IPS DF 4.7 (cell line): Measurements from ENCODE around the gene MYBPHL.

Source experiments
- DNase-seq: peaks from one replicate; pipeline ENCODE4 v3.0.0-alpha.2; 2013; ENCODE audit warnings: low spot score; ENCODE audit errors: extremely low read depth

Gene MYBPHL

DNA sequence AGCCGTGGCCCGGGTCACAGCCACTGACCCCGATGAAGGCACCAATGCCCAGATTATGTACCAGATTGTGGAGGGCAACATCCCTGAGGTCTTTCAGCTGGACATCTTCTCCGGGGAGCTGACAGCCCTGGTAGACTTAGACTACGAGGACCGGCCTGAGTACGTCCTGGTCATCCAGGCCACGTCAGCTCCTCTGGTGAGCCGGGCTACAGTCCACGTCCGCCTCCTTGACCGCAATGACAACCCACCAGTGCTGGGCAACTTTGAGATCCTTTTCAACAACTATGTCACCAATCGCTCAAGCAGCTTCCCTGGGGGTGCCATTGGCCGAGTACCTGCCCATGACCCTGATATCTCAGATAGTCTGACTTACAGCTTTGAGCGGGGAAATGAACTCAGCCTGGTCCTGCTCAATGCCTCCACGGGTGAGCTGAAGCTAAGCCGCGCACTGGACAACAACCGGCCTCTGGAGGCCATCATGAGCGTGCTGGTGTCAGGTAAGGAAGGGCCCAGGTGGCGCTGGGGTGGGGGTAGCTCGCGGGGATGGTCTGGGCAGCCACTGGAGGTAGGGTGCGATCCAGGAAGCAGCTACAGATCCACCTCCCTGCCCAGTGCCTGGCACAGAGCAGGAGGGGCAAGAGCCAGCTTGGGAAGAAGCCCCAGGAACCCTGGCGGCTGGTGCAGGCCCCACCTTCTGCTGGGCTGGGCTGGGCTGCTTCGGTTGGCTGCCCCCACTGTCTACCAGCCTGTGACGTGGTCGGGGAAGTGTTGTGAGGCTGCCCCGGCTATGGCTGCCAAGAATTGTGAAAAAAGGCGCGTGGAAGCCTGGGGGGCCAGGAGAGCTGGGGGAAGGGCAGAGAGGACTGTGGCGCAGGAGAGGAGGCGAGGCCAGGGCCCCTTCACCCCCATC lies 53.7 kb downstream of the MYBPHL start:
- DNase-seq: no peak

DNA sequence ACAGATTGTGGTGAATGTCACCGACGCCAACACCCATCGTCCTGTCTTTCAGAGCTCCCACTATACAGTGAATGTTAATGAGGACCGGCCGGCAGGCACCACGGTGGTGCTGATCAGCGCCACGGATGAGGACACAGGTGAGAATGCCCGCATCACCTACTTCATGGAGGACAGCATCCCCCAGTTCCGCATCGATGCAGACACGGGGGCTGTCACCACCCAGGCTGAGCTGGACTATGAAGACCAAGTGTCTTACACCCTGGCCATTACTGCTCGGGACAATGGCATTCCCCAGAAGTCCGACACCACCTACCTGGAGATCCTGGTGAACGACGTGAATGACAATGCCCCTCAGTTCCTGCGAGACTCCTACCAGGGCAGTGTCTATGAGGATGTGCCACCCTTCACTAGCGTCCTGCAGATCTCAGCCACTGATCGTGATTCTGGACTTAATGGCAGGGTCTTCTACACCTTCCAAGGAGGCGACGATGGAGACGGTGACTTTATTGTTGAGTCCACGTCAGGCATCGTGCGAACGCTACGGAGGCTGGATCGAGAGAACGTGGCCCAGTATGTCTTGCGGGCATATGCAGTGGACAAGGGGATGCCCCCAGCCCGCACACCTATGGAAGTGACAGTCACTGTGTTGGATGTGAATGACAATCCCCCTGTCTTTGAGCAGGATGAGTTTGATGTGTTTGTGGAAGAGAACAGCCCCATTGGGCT lies 54.5 kb downstream of the MYBPHL start:
- DNase-seq: no peak

DNA sequence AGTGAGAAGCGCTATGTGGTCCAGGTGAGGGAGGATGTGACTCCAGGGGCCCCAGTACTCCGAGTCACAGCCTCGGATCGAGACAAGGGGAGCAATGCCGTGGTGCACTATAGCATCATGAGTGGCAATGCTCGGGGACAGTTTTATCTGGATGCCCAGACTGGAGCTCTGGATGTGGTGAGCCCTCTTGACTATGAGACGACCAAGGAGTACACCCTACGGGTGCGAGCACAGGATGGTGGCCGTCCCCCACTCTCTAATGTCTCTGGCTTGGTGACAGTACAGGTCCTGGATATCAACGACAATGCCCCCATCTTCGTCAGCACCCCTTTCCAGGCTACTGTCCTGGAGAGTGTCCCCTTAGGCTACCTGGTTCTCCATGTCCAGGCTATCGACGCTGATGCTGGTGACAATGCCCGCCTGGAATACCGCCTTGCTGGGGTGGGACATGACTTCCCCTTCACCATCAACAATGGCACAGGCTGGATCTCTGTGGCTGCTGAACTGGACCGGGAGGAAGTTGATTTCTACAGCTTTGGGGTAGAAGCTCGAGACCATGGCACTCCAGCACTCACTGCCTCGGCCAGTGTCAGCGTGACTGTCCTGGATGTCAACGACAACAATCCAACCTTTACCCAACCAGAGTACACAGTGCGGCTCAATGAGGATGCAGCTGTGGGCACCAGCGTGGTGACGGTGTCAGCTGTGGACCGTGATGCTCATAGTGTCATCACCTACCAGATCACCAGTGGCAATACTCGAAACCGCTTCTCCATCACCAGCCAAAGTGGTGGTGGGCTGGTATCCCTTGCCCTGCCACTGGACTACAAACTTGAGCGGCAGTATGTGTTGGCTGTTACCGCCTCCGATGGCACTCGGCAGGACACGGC lies 55.3 kb downstream of the MYBPHL start:
- no peak for DNase-seq

DNA sequence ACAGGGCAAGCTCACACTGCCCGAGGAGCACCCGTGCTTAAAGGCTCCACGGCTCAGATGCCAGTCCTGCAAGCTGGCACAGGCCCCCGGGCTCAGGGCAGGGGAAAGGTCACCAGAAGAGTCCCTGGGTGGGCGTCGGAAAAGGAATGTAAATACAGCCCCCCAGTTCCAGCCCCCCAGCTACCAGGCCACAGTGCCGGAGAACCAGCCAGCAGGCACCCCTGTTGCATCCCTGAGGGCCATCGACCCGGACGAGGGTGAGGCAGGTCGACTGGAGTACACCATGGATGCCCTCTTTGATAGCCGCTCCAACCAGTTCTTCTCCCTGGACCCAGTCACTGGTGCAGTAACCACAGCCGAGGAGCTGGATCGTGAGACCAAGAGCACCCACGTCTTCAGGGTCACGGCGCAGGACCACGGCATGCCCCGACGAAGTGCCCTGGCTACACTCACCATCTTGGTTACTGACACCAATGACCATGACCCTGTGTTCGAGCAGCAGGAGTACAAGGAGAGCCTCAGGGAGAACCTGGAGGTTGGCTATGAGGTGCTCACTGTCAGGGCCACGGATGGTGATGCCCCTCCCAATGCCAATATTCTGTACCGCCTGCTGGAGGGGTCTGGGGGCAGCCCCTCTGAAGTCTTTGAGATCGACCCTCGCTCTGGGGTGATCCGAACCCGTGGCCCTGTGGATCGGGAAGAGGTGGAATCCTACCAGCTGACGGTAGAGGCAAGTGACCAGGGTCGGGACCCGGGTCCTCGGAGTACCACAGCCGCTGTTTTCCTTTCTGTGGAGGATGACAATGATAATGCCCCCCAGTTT lies 56.1 kb downstream of the MYBPHL start:
- DNase-seq: no peak

DNA sequence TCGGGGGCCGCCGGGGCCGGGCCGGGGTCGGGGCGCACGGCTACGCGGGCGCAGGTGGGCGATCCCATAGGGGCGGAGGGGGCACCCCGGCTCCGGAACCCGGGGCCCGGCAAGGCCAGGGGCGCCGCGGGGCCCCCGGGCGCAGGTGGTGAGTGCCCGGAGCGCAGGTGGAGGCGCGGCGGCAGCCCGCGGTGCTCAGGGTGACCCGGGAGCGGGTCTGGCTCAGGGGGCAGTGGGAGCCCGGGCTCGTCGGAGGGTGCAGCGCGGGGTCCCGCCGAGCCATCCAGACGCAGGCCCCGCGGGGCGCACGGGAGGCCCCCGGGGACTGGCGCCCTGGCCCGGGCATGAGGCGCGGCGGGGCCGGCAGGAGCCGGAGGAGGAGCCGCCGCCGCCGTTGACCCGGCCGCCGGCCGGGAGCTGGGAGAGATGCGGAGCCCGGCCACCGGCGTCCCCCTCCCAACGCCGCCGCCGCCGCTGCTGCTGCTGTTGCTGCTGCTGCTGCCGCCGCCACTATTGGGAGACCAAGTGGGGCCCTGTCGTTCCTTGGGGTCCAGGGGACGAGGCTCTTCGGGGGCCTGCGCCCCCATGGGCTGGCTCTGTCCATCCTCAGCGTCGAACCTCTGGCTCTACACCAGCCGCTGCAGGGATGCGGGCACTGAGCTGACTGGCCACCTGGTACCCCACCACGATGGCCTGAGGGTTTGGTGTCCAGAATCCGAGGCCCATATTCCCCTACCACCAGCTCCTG lies 57.0 kb downstream of the MYBPHL start:
- DNase-seq: no peak

DNA sequence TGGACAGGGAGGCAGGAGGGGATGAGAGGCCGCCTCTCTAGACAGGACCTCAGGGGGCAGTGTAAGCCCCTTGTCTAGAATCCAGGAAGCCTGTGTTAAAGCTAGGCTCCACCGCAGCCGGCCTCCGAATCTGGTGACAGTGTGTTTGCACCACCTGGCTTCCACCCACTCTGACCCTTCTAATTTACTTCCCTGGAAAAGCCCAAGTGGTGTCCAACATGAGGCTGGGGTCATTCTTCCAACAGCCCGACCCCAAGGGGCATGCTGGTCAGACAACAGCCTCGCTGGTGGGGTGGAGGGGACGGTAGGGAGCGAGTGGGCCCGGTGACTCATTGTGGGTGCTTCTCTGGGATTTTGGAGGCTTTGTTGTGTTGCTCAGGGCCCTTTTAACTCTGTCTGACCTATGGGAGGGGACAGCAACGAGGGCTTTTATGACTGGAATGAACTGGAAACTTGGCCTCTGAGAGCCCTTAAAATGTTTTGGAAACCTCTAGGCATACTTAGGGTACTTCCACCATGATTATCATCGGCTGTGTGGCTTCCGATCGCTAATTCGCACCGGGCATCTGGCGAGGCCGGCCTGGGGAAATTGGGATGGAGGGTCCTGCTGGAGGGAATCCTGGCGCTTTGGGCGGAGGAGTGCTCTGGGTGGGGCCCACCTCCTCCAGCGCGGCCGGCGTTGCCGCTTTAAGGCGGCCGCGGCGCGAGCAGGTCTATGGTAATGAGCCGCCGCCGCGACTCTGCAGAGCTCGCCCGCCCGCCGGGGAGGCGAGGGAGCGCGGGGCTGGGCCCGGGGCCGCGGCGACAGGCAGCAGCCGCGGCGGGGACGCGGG lies 57.8 kb downstream of the MYBPHL start, which contains the start of gene CELSR2:
Gene CELSR2 (plus strand): TSS at position 743 of the 833 bp plus-strand sequence. CDS start 541 bp downstream, outside the sequence.
- no peak for DNase-seq

DNA sequence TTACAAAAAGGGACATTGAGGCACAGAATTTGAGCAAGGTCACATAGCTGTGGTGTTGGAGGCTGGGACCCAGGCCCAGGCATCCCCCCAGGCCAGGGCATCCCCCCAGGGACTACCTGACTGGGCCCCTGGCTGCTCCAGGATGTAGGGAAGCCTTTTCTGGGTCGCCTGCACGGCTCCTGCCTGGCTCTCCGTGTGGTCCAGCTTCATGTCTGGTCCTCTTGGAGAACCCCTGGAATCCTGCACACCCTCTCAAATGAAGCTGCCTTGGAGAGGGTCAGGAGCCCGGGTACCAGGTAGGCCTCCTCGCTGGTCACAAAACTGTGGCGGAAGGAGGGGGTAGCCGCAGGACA lies 58.4 kb downstream of the MYBPHL start:
- no peak for DNase-seq

DNA sequence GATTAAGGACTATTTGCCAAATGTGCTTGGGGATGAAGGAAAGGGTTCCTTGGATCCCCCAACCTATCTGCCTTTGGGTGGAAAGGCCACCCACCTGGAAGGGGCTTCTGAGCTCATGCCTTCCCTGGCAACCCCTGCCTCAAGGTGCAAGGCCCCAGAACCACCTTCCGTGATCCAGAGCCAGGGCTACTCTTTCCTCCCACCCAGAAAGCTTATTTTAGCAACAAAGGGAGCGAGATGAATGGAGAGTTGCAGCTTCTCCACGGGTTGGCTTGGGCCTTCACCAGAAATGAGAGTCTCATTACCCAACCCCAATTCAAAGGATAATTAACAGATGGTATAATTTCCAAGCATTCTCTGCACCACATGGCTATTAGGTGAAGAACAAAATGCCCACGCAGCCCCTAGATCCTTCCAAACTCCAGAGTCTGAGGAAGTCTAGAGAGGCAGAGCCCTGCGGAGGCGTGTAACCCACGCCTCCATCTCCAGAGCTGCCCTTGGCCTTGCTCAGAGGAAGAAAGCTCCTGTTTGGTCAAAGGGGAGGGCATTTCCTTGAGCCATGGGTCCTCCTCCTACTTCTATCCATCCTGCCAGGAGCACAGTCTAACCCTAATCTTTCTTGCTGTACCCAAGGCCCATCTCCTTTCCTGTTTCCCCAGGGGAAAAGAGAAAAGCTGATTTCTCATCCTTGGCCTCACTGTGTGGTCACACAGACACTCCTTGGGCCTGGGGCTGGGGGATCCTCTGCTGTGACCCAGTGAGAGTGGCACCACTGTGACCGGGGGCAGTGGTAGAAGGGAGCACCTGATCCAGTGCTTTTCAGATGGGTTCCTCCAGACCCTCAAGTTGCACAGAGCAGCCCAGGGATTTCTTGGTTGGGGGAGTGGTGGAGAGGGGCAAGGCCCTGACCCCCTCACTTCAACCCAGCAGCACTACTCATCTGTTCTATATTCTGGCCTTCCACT lies 59.1 kb downstream of the MYBPHL start:
- DNase-seq: no peak

DNA sequence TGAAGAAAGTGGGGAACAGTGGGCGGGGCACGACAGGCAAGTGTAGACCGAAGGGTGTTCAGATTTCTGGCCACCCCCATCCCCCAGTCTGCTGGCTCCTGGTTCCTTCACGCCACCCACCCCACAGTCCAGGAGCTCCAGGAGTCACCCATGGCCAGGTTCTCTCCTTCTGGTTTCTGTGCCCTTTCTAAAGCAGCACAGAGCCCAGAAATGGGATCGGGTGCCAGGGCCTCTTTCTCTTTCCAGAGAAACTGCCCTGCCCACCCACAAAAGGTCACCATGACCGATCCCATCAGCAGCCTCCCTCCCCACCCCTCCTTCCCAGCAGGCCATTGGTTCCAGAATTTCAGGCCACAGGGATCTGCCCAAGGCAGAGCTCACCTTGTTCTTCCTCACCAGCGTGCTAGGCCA lies 60.7 kb downstream of the MYBPHL start:
- no peak for DNase-seq

DNA sequence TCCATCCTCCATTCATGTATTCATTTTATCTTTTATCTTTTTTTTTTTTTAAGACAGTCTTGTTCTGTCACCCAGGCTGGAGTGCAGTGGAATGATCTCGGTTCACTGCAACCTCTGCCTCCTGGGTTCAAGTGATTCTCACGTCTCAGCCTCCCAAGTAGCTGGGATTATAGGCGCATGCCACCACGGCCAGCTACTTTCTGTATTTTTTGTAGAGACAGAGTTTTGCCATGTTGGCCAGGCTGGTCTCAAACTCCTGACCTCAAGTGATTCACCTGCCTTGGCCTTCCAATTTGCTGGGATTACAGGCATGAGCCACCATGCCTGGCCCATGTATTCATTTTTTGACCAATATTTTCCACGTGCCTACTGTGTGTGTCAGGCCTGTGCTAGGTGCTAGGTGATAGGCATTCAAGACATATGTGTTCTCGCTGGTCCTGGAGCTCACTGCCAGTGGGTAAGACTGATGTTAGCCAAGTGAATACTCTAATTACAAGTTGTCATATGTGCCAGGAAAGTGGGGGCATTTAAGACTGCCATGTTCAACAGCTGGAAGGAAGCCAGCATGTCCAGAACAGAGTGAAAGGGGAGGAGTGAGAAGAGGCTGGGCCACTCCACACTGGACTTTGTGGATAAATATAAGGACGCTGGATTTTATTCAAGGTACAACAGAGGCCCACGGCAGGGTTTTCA lies 62.8 kb downstream of the MYBPHL start:
- DNase-seq: no peak

DNA sequence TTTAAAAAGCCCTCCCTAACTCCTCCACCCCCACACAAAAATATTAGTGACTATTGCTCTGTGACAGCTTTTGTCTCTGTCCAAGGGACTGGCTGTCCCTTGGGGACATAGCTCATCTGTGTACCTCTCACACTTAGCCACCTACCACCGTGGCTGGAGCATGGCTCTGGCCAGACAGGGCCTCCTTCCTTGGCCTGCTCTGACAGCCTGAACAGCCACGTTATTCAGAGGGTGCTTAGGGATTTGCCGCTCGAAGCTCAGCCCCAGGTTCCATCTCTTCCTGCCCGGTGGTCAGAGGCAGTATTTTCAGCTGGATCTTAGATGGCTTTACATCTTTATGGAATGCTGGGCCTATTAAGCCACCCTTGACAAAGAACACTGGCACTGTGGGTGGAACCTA lies 63.6 kb downstream of the MYBPHL start:
- no peak for DNase-seq

DNA sequence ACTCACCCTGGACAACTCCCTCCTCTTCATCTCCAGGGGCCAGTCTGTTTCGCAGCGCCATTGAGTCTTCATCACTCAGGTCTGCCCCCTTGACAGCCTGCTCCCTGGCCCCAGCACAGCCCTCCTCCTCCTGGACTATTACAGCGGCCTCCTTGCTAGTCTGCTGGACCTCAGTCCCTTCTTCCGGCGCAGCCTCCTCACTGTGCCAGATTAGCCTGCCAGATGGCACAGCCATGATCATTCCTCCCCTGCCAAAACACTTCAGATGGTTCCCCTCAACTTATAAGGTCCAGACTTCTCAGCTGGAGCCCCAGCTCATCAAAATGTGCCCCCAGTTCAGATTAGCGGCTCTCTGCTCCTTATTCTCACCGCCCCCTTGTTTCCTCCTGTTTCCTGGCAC lies 64.4 kb downstream of the MYBPHL start:
- no peak for DNase-seq
